Stimulated activated CD8-positive, alpha-beta memory T cell treated with anti-CD3 and anti-CD28 coated beads, Interleukin-15, amount 100 ng/mL, for 4 hours (primary cell): ENCODE measurements around the gene REEP6.
"Not testable (repeated sequence)": the region's sequence is repeated elsewhere in the genome, so short reads cannot be mapped to it uniquely, and the experiment has no call there.

Source experiments
- DNase-seq, 2 donors: peaks; one replicate each; pipeline ENCODE4 v3.0.0-alpha.2; 2020; ENCODE audit warnings: low read depth in 2 of 2

The REEP6 gene

GRCh38 chr19:1472231-1473084, 18.5 kb upstream of the REEP6 start:
- no peak for DNase-seq

GRCh38 chr19:1473085-1473851, 17.7 kb upstream of the REEP6 start:
- no peak for DNase-seq

- DNase-seq = no peak
These were observed 16.8 kb upstream of the REEP6 start for GRCh38 chr19:1474011-1474764.

- no peak for DNase-seq
These were observed 16.1 kb upstream of the REEP6 start for GRCh38 chr19:1474765-1475351.

DNA sequence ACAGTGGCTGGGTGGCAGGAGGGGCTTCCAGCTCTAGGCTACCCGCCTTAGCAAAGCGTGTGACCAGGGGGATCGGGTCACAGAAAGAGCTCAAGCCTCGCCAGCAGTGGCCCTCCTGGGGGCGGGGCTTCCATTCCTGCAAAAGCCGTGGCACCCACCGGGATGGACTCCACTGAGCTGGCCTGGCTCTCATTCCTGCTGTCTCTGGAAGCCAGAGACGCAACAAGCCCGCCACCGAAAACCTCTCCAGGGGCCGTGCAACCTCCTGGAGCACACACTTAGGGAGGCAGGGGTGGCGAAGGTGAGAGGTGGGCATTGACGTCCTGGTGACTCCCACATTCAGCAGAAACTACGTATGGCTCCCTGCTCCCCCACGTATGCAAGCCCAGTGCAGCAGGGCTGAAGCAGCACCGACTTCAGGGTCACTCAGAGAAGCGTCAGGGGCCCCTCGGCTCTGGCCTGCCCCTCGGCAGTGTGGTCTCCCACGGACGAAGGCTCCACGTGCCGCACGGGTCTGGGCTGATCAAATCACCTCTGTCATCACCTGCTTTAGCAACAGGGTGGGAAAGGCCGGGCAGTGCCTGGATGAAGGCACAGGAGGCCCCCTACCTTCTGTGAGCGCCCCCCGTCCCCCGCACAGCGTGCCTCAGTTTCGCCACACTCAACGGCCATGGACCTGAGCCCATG, 15.1 kb upstream of the REEP6 start:
- no peak for DNase-seq

GRCh38 chr19:1477056-1477455, 13.9 kb upstream of the REEP6 start:
- DNase-seq = not testable (repeated sequence)

- peak; percentile 80 to 85 for DNase-seq
These were observed 11.9 kb upstream of the REEP6 start, which contains the start of gene C19orf25 for GRCh38 chr19:1478934-1479707. TSS of gene C19orf25 (minus strand) at chr19:1479215. CDS start at chr19:1478903, 312 bp downstream.

- no peak for DNase-seq
These were observed 9.6 kb upstream of the REEP6 start for GRCh38 chr19:1481224-1481892.

DNA sequence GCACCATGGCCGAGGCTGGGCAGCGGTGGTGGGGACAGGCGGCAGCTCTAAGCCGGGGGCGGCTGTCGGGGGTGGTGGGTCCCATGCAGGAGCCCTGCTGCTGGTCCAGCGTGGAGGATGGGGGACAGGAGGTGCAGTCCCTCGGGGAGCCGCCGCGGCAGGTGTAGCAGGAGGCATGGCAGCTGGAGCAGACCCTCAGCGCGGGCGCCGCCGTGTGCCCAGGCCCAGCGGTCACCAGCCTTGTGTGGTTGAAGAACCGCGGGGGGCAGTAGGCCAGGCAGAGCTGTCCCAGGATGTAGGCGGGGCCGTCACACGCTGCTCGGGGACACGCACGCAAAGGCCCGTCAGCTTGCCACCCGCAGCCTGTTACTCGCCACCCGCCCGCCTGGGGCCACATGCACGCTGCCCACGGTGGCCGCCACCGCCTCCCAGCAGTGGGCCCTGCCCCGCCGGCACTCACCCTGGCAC, 9.1 kb upstream of the REEP6 start:
- DNase-seq = no peak

GRCh38 chr19:1482361-1483130, 8.4 kb upstream of the REEP6 start:
- no peak for DNase-seq

DNA sequence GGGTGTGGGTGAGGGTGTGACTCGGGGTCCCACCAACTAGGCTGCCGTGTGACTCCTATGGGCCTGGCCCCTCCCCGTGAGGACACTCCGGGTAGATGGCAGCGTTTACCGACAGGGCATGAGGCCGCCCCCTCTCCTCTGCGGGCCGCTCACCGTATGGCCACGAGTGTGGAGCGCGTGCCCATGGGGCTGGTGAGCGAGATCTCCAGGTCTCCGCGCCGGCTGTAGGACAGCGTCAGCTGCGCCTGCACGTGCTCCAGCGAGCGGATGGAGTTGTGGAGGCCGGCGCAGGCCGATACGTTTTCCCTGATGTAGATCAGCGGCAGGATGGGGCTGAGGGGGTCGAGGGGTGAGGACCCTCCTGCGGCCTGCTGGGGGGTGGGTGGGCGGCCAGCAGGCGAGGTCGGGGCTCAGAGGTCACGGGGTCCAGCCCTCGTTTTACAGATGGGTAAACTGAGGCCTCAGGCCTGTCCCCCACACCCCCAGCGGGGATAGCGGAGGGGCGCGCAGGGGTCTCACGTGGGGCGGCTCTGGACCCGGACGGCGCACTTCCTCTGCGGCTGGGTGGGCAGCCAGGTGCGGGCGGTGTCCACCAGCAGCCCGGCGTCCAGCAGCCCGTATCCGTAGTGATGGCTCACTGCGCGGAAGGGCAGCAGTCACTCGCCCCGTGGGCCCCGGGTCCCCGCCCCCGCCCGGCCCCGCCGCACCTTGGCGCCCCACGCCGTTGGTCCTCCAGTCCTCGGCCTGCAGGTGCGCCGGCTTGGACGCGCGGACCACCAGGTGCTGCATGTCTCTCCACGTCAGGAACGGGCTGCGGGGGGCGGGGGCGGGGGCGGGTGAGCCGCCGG, 7.6 kb upstream of the REEP6 start:
- DNase-seq = no peak

DNA sequence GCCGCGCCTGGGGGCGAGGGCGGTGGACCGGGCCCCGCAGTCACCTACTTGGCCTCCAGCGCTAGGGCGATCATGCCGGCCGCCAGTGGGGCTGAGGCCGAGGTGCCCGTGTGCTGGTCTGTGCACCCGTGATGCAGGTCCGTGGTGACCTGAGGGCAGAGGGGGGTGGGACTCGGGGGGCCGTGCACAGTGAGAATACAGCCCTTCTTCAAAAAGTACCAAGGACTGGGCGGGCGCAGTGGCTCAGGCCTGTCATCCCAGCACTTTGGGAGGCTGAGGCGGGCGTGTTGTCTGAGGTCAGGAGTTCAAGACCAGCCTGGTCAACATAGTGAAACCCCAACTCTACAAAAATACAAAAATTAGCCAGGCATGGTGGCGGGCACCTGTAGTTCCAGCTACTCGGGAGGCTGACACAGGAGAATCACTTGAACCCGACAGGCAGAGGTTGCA, 7.0 kb upstream of the REEP6 start:
- no peak for DNase-seq

GRCh38 chr19:1486720-1487575, 4.0 kb upstream of the REEP6 start:
- no peak for DNase-seq

GRCh38 chr19:1487576-1488281, 3.3 kb upstream of the REEP6 start:
- DNase-seq = no peak

GRCh38 chr19:1488282-1488601, 2.7 kb upstream of the REEP6 start:
- DNase-seq = no peak
